DMS114 treated with DMSO at 0.1 percent for 48 hours (cell line): ENCODE data around the gene CKLF.

Source experiments
- DNase-seq: peaks from one replicate; lab custom pipeline; 2025; ENCODE audit not compliant: unreplicated experiment; lab: John Stamatoyannopoulos, UW

CKLF gene

GRCh38 chr16:66517586-66518263 is 34.7 kb upstream of the CKLF start:
- DNase-seq = no peak

- DNase-seq = no peak
Observed at GRCh38 chr16:66519482-66520373, 32.6 kb upstream of the CKLF start.

- no peak for DNase-seq
Observed at GRCh38 chr16:66520406-66521170, 31.8 kb upstream of the CKLF start.

GRCh38 chr16:66521252-66521713 is 31.1 kb upstream of the CKLF start:
- no peak for DNase-seq

GRCh38 chr16:66521951-66522771 is 30.2 kb upstream of the CKLF start:
- no peak for DNase-seq

GRCh38 chr16:66522816-66523590 is 29.4 kb upstream of the CKLF start:
- no peak for DNase-seq

GRCh38 chr16:66523861-66524354 is 28.5 kb upstream of the CKLF start:
- DNase-seq = no peak

- no peak for DNase-seq
Observed at GRCh38 chr16:66524601-66525164, 27.7 kb upstream of the CKLF start.

- DNase-seq = no peak
Observed at GRCh38 chr16:66525396-66526180, 26.8 kb upstream of the CKLF start.

- DNase-seq = no peak
Observed at GRCh38 chr16:66528294-66528693, 24.1 kb upstream of the CKLF start.

GRCh38 chr16:66529475-66529874 is 22.9 kb upstream of the CKLF start:
- no peak for DNase-seq

GRCh38 chr16:66534376-66534799 is 18.0 kb upstream of the CKLF start:
- no peak for DNase-seq

GRCh38 chr16:66536525-66536924 is 15.9 kb upstream of the CKLF start:
- no peak for DNase-seq

- no peak for DNase-seq
Observed at GRCh38 chr16:66537236-66537635, 15.1 kb upstream of the CKLF start.

- no peak for DNase-seq
Observed at GRCh38 chr16:66538910-66539309, 13.5 kb upstream of the CKLF start.

- DNase-seq = no peak
Observed at GRCh38 chr16:66539623-66540469, 12.5 kb upstream of the CKLF start.
